Smooth muscle cell (in vitro differentiated cells): ENCODE measurements around the gene HYDIN. TPM values are rescaled to one million over a fixed set of nuclear protein-coding genes. Genes with fewer than 3 reads are reported as not detected.
A peak's percentile ranks its signal among the peaks of the same experiment; 100 is the strongest.

Experiments used
- DNase-seq: peaks from one replicate; lab custom pipeline; 2025; ENCODE audit not compliant: unreplicated experiment; lab: John Stamatoyannopoulos, UW
- H2AFZ ChIP-seq: fragments of 200-600 bp; sonication (generic); 2 replicates; pipeline ENCODE4 v1.6.0; 2016; ENCODE audit warnings: antibody characterized with exemption, low read depth, mild to moderate bottlenecking
- H3F3A ChIP-seq: fragments of 200-600 bp; sonication (generic); 2 replicates; pipeline ENCODE4 v1.6.0; 2017; ENCODE audit warnings: antibody characterized with exemption, low read depth
- H3K27ac ChIP-seq: fragments of 200-600 bp; sonication (generic); 2 replicates; pipeline ENCODE4 v1.5.1; 2016; ENCODE audit warnings: low read depth, mild to moderate bottlenecking
- H3K27me3 ChIP-seq: fragments of 200-600 bp; sonication (generic); 2 replicates; pipeline ENCODE4 v1.6.1; 2016; ENCODE audit warnings: low read depth, mild to moderate bottlenecking
- H3K36me3 ChIP-seq: fragments of 200-600 bp; sonication (generic); 2 replicates; pipeline ENCODE4 v1.5.1; 2016; ENCODE audit warnings: low read depth
- H3K4me1 ChIP-seq: fragments of 200-600 bp; sonication (generic); 2 replicates; pipeline ENCODE4 v1.5.1; 2016; ENCODE audit warnings: low read depth
- H3K4me2 ChIP-seq: fragments of 200-600 bp; sonication (generic); 2 replicates; pipeline ENCODE4 v1.6.0; 2016; ENCODE audit warnings: mild to moderate bottlenecking
- H3K4me3 ChIP-seq: fragments of 200-600 bp; sonication (generic); 2 replicates; pipeline ENCODE4 v1.5.1; 2016; ENCODE audit warnings: mild to moderate bottlenecking
- H3K79me2 ChIP-seq: fragments of 200-600 bp; sonication (generic); 2 replicates; pipeline ENCODE4 v1.6.0; 2016; ENCODE audit warnings: low read depth, mild to moderate bottlenecking
- H3K9ac ChIP-seq: fragments of 200-600 bp; sonication (generic); 2 replicates; pipeline ENCODE4 v1.6.0; 2016; ENCODE audit warnings: low read depth
- H3K9me3 ChIP-seq: fragments of 200-600 bp; sonication (generic); replicated peaks from 2 replicates; pipeline ENCODE4 v1.5.1; 2016; ENCODE audit warnings: low read depth
- H4K20me1 ChIP-seq: fragments of 200-600 bp; sonication (generic); 2 replicates; pipeline ENCODE4 v1.6.0; 2016; ENCODE audit warnings: low read depth
- CTCF ChIP-seq: fragments of 200-600 bp; sonication (generic); IDR thresholded peaks from 2 replicates; pipeline ENCODE4 v1.5.1; 2017; ENCODE audit warnings: borderline replicate concordance, mild to moderate bottlenecking, antibody characterized with exemption; ENCODE audit not compliant: insufficient read depth, poor library complexity, severe bottlenecking
- WGBS: methylation state at CpG from one replicate; pipeline ENCODE4 v1.1.7; 2016; ENCODE audit warnings: low lambda C conversion rate; 5-methylcytosine and 5-hydroxymethylcytosine counted together
- polyA plus RNA-seq: library from polyadenylated mRNA; unstranded; fragments of >200 nt; fragmentation: Nextera tagmentation; extraction: Ambion mirVana; gene quantifications from 2 replicates; pipeline ENCODE4 v1.2.1, GENCODE V29; 2016
- total RNA-seq: library from RNA; depleted of rRNA; stranded (reverse); fragments of >200 nt; gene quantifications from 2 replicates; pipeline ENCODE4 v1.2.3, GENCODE V29; 2014

The HYDIN gene
- total and polyA plus RNA-seq, 2 experiments from 2014 or later: 0.41 to 0.45 TPM

GRCh38 chr16:70781800-70782199, 448.7 kb downstream of the HYDIN start:
- H3K9ac ChIP-seq: no peak overlapping the region
- 96% methylated on average over 14 of the region's 14 CpGs for WGBS
- H3F3A ChIP-seq: peaks cover 14% of the 10 kb centered on the region
- peaks cover 15% of the 10 kb centered on the region for H4K20me1 ChIP-seq
- no peaks in the 10 kb centered on the region for H3K9me3 ChIP-seq
- H3K4me3 ChIP-seq: no peak overlapping the region
- no peaks in the 10 kb centered on the region for H3K4me1 ChIP-seq
- no peak for TF ChIP-seq CTCF
- H3K79me2 ChIP-seq: no peaks in the 10 kb centered on the region
- H3K27me3 ChIP-seq: no peaks in the 10 kb centered on the region
- H2AFZ ChIP-seq: no peak overlapping the region
- DNase-seq: no peak
- no peak overlapping the region for H3K27ac ChIP-seq
- H3K36me3 ChIP-seq: no peaks in the 10 kb centered on the region
- no peak overlapping the region for H3K4me2 ChIP-seq

GRCh38 chr16:70780546-70780945, 450.0 kb downstream of the HYDIN start:
- Histone ChIP-seq H3K4me2 (no peak overlapping the region), H3K36me3 (no peaks in the 10 kb centered on the region), H3K27ac (no peak overlapping the region), H3K9ac (no peak overlapping the region), H3K79me2 (no peaks in the 10 kb centered on the region), H4K20me1 (peaks cover 4% of the 10 kb centered on the region), H3K4me1 (no peaks in the 10 kb centered on the region), H3K9me3 (no peaks in the 10 kb centered on the region), H3K27me3 (no peaks in the 10 kb centered on the region), H3K4me3 (no peak overlapping the region), H2AFZ (no peak overlapping the region), H3F3A (peaks cover 14% of the 10 kb centered on the region)
- WGBS: 97% methylated on average over 10 of the region's 10 CpGs
- TF ChIP-seq CTCF: no peak
- DNase-seq: no peak

GRCh38 chr16:70779361-70779760, 451.2 kb downstream of the HYDIN start:
- Histone ChIP-seq H3F3A (peaks cover 14% of the 10 kb centered on the region), H3K79me2 (no peaks in the 10 kb centered on the region), H3K9me3 (no peaks in the 10 kb centered on the region), H3K36me3 (no peaks in the 10 kb centered on the region), H4K20me1 (peaks cover 4% of the 10 kb centered on the region), H3K9ac (no peak overlapping the region), H2AFZ (no peak overlapping the region), H3K4me3 (no peak overlapping the region), H3K27ac (peak overlapping the region; percentile 6), H3K4me1 (no peaks in the 10 kb centered on the region), H3K4me2 (no peak overlapping the region), H3K27me3 (no peaks in the 10 kb centered on the region)
- no peak for DNase-seq
- no peak for TF ChIP-seq CTCF
- 94% methylated on average over 1 of the region's 1 CpG for WGBS

- Histone ChIP-seq H3F3A (peaks cover 14% of the 10 kb centered on the region), H3K4me1 (no peaks in the 10 kb centered on the region), H3K9me3 (no peaks in the 10 kb centered on the region), H3K9ac (no peak overlapping the region), H2AFZ (no peak overlapping the region), H3K27me3 (no peaks in the 10 kb centered on the region), H3K27ac (peak overlapping the region; percentile 9), H3K4me3 (no peak overlapping the region), H3K79me2 (no peaks in the 10 kb centered on the region), H3K4me2 (no peak overlapping the region), H4K20me1 (peaks cover 4% of the 10 kb centered on the region), H3K36me3 (no peaks in the 10 kb centered on the region)
- WGBS: 68% methylated on average over 8 of the region's 8 CpGs
- peak; percentile 25 for DNase-seq
- no peak for TF ChIP-seq CTCF
Observed at GRCh38 chr16:70778901-70779309, 451.6 kb downstream of the HYDIN start.
